SU-DHL-6 (cell line): ENCODE data around the gene RILPL1.
"Not testable (repeated sequence)": the region's sequence is repeated elsewhere in the genome, so short reads cannot be mapped to it uniquely, and the experiment has no call there.

Source experiments
- H2AFZ ChIP-seq: fragments of 200-600 bp; sonication (generic); 2 replicates; pipeline ENCODE4 v1.6.1; 2014; ENCODE audit warnings: low read depth, mild to moderate bottlenecking, moderate library complexity, mixed read lengths, antibody characterized with exemption, low read length; ENCODE audit not compliant: severe bottlenecking
- H3F3A ChIP-seq: fragments of 200-600 bp; shearing (Covaris generic); 2 replicates; pipeline ENCODE4 v1.6.0; 2016; ENCODE audit warnings: antibody characterized with exemption, mild to moderate bottlenecking; ENCODE audit not compliant: insufficient read depth
- H3K27ac ChIP-seq: fragments of 200-600 bp; sonication (generic); 2 replicates; pipeline ENCODE4 v1.5.1; 2016; ENCODE audit warnings: low read depth, mild to moderate bottlenecking, low read length, moderate library complexity, mixed read lengths
- H3K27me3 ChIP-seq: fragments of 200-600 bp; sonication (generic), shearing (Covaris generic); 2 replicates; pipeline ENCODE4 v1.6.0; 2014; ENCODE audit warnings: mild to moderate bottlenecking, low read length
- H3K36me3 ChIP-seq: fragments of 200-600 bp; sonication (generic); 2 replicates; pipeline ENCODE4 v1.6.1; 2014; ENCODE audit warnings: mild to moderate bottlenecking, low read length, mixed read lengths
- H3K4me2 ChIP-seq: fragments of 300-600, 200-600 bp; shearing (Covaris generic), sonication (generic); 2 replicates; pipeline ENCODE4 v1.6.0; 2014; ENCODE audit warnings: low read length, low read depth, mild to moderate bottlenecking; ENCODE audit not compliant: poor library complexity, severe bottlenecking
- H3K4me3 ChIP-seq: fragments of 200-600 bp; sonication (generic); 2 replicates; pipeline ENCODE4 v1.5.1; 2014; ENCODE audit warnings: antibody characterized with exemption, low read length, mild to moderate bottlenecking, mixed read lengths; ENCODE audit not compliant: insufficient read depth, poor library complexity, severe bottlenecking
- H3K79me2 ChIP-seq: fragments of 200-600 bp; sonication (generic); 2 replicates; pipeline ENCODE4 v1.6.1; 2014; ENCODE audit warnings: mild to moderate bottlenecking, low read length, moderate library complexity; ENCODE audit not compliant: insufficient read depth
- H3K9ac ChIP-seq: fragments of 200-600 bp; sonication (generic); 2 replicates; pipeline ENCODE4 v1.7.0; 2014; ENCODE audit warnings: mild to moderate bottlenecking, low read length
- H3K9me2 ChIP-seq: fragments of 200-600 bp; sonication (generic); replicated peaks from 2 replicates; pipeline ENCODE4 v1.6.1; 2014; ENCODE audit warnings: low read length; ENCODE audit not compliant: insufficient read depth
- H3K9me3 ChIP-seq: fragments of 200-600 bp; sonication (generic); 2 replicates; pipeline ENCODE4 v1.6.1; 2014; ENCODE audit warnings: low read length, mixed read lengths; ENCODE audit not compliant: insufficient read depth
- H4K20me1 ChIP-seq: fragments of 200-600 bp; sonication (generic); 2 replicates; pipeline ENCODE4 v1.6.1; 2014; ENCODE audit warnings: low read depth, mild to moderate bottlenecking, antibody characterized with exemption, low read length, moderate library complexity, mixed read lengths
- CTCF ChIP-seq: fragments of 200-600 bp; sonication (generic); IDR thresholded peaks from one replicate; pipeline ENCODE4 v1.5.1; 2017; ENCODE audit warnings: antibody characterized with exemption, mild to moderate bottlenecking, low read length, moderate library complexity; ENCODE audit not compliant: insufficient read depth, poor library complexity, severe bottlenecking
- EZH2phosphoT487 ChIP-seq: fragments of 200-600 bp; sonication (generic), shearing (Covaris generic); conservative IDR thresholded peaks from 2 replicates; pipeline ENCODE4 v1.6.1; 2018; ENCODE audit warnings: mild to moderate bottlenecking, antibody characterized with exemption, low read length, moderate library complexity, mixed read lengths

RILPL1 gene

GRCh38 chr12:123497065-123497464 lies 36.5 kb downstream of the RILPL1 start:
- TF ChIP-seq EZH2phosphoT487 (no peak), CTCF (no peak)
- H4K20me1 ChIP-seq, result no peaks in the 10 kb centered on the region
- no peaks in the 10 kb centered on the region for H3K9me2 ChIP-seq
- no peak overlapping the region for H3K27ac ChIP-seq
- no peaks in the 10 kb centered on the region for H3K27me3 ChIP-seq
- no peaks in the 10 kb centered on the region for H3K36me3 ChIP-seq
- H3K4me2 ChIP-seq, result no peak overlapping the region
- no peak overlapping the region for H2AFZ ChIP-seq
- H3F3A ChIP-seq, result no peaks in the 10 kb centered on the region
- H3K79me2 ChIP-seq, result no peaks in the 10 kb centered on the region
- no peaks in the 10 kb centered on the region for H3K9me3 ChIP-seq
- H3K4me3 ChIP-seq, result no peak overlapping the region
- H3K9ac ChIP-seq, result no peak overlapping the region

DNA sequence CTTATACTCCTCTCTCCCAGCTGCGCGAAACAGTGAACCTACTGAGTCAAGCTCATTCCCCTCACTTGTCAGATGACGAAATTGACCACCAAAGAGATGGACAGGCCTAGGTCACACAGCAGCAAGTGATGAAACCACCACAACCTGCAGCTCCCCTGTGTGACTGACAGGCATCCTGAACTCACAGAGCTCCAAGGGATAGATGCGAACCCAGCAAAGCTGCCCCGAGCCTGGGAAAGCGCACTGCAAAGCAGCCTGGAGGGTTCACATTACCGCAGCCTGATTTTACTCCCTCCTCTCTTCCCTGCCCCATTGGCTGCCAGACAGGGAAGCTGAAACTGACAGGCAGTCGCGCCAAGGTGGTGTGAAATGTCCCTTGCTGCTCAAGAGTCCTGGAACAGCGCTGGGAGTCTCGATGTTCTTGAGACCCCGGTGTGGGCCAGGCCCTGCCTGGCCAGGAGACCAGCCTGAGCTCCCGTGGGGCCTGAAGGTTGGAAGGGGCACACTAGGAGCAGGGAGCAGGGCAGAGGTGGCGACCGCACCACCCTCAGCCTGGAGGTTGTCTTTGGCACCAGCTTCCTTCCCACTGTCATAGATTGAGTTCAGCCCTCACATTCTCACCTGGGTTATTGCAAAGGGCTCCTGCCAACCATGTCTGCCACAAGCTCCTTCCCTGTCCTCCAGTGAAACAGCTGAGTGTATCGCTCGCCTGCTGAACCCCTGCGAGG lies 39.2 kb downstream of the RILPL1 start:
- Histone ChIP-seq H3K79me2 (no peaks in the 10 kb centered on the region), H3K36me3 (no peaks in the 10 kb centered on the region), H3K4me2 (no peak overlapping the region), H3K27ac (no peak overlapping the region), H3K9ac (no peak overlapping the region), H3K9me3 (no peaks in the 10 kb centered on the region), H2AFZ (no peak overlapping the region), H3K4me3 (no peak overlapping the region), H4K20me1 (no peaks in the 10 kb centered on the region), H3F3A (no peaks in the 10 kb centered on the region), H3K9me2 (no peaks in the 10 kb centered on the region), H3K27me3 (no peaks in the 10 kb centered on the region)
- no peak for TF ChIP-seq EZH2phosphoT487
- no peak for TF ChIP-seq CTCF

DNA sequence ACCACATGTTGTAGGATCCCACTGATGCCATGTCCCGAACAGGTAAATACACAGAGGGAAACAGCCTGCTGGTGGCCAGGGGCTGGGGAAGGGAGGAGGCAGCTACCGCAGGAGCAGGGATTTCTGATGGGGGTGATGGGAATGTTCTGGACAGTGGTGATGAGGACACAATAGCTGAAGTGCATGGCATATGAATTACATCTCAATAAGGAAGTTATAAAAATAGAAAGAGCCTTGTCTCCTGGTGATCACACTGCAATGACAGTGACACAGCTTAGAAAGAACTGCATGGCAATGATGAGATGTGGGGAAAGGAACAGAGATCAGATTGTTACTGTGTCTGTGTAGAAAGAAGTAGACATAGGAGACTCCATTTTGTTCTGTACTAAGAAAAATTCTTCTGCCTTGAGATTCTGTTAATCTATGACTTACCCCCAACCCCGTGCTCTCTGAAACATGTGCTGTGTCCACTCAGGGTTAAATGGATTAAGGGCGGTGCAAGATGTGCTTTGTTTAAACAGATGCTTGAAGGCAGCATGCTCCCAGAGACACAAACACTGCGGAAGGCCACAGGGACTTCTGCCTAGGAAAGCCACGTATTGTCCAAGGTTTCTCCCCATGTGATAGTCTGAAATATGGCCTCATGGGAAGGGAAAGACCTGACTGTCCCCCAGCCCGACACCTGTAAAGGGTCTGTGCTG lies 41.0 kb downstream of the RILPL1 start:
- not testable (repeated sequence) for H3K9me3 ChIP-seq, H3K9me2 ChIP-seq, H3K4me2 ChIP-seq, H3K36me3 ChIP-seq, H4K20me1 ChIP-seq, H3F3A ChIP-seq, H3K27ac ChIP-seq, H3K4me3 ChIP-seq, H2AFZ ChIP-seq, H3K27me3 ChIP-seq, H3K79me2 ChIP-seq, H3K9ac ChIP-seq

- Histone ChIP-seq H3K36me3 (no peaks in the 10 kb centered on the region), H3K4me2 (no peak overlapping the region), H3K9ac (no peak overlapping the region), H3F3A (no peaks in the 10 kb centered on the region), H3K27ac (no peak overlapping the region), H3K27me3 (no peaks in the 10 kb centered on the region), H3K9me2 (no peaks in the 10 kb centered on the region), H4K20me1 (no peaks in the 10 kb centered on the region), H2AFZ (no peak overlapping the region), H3K9me3 (no peaks in the 10 kb centered on the region), H3K4me3 (no peak overlapping the region), H3K79me2 (no peaks in the 10 kb centered on the region)
- no peak for TF ChIP-seq CTCF
- no peak for TF ChIP-seq EZH2phosphoT487
Observed at GRCh38 chr12:123491481-123491880, 42.0 kb downstream of the RILPL1 start.
